GM18526 (cell line): ENCODE data around the gene PC.

Source experiments
- POLR2A ChIP-seq: IDR thresholded peaks from 3 replicates; pipeline ENCODE4 v1.6.1; 2011; ENCODE audit not compliant: insufficient read length; ENCODE audit errors: extremely low read depth

Gene PC

GRCh38 chr11:66883016-66883965, 74.9 kb downstream of the PC start:
- TF ChIP-seq POLR2A, result no peak

GRCh38 chr11:66882561-66883015, 75.6 kb downstream of the PC start:
- TF ChIP-seq POLR2A, result no peak

- no peak for TF ChIP-seq POLR2A
These were observed 76.2 kb downstream of the PC start for GRCh38 chr11:66881927-66882452.

GRCh38 chr11:66881451-66881835, 76.7 kb downstream of the PC start:
- TF ChIP-seq POLR2A, result no peak

- no peak for TF ChIP-seq POLR2A
These were observed 77.4 kb downstream of the PC start for GRCh38 chr11:66880496-66881450.

- no peak for TF ChIP-seq POLR2A
These were observed 78.2 kb downstream of the PC start for GRCh38 chr11:66879999-66880398.

- no peak for TF ChIP-seq POLR2A
These were observed 78.6 kb downstream of the PC start for GRCh38 chr11:66879583-66879982.

GRCh38 chr11:66879000-66879399, 79.2 kb downstream of the PC start:
- no peak for TF ChIP-seq POLR2A

GRCh38 chr11:66878474-66878873, 79.7 kb downstream of the PC start:
- no peak for TF ChIP-seq POLR2A

GRCh38 chr11:66877588-66878385, 80.4 kb downstream of the PC start:
- no peak for TF ChIP-seq POLR2A

GRCh38 chr11:66875378-66875777, 82.8 kb downstream of the PC start:
- TF ChIP-seq POLR2A, result no peak

GRCh38 chr11:66874232-66874631, 84.0 kb downstream of the PC start:
- TF ChIP-seq POLR2A, result no peak

GRCh38 chr11:66871521-66871901, 86.7 kb downstream of the PC start:
- TF ChIP-seq POLR2A, result no peak

- no peak for TF ChIP-seq POLR2A
These were observed 87.3 kb downstream of the PC start for GRCh38 chr11:66870616-66871520.
